Rectal smooth muscle tissue (tissue), 1 donor: ENCODE data around the gene BMP10.
A peak's percentile ranks its signal among the peaks of the same experiment; 100 is the strongest.

Source experiments
- H3K27ac ChIP-seq: one replicate; pipeline ENCODE4 v1.7.0; 2013; ENCODE audit warnings: low read depth, low read length, inconsistent platforms
- H3K27me3 ChIP-seq: one replicate; pipeline ENCODE4 v1.7.0; 2013; ENCODE audit warnings: low read length; ENCODE audit not compliant: control insufficient read depth, insufficient read depth
- H3K36me3 ChIP-seq: one replicate; pipeline ENCODE4 v1.7.0; 2013; ENCODE audit warnings: low read length; ENCODE audit not compliant: control insufficient read depth, insufficient read depth
- H3K4me1 ChIP-seq: one replicate; pipeline ENCODE4 v1.7.0; 2013; ENCODE audit warnings: low read length; ENCODE audit not compliant: control insufficient read depth, insufficient read depth
- H3K4me3 ChIP-seq: one replicate; pipeline ENCODE4 v1.7.0; 2013; ENCODE audit warnings: low read length
- H3K9ac ChIP-seq: one replicate; pipeline ENCODE4 v1.7.0; 2013; ENCODE audit warnings: low read length

Gene BMP10

GRCh38 chr2:68837861-68838341, 33.3 kb downstream of the BMP10 start:
- no peak overlapping the region for H3K4me3 ChIP-seq

DNA sequence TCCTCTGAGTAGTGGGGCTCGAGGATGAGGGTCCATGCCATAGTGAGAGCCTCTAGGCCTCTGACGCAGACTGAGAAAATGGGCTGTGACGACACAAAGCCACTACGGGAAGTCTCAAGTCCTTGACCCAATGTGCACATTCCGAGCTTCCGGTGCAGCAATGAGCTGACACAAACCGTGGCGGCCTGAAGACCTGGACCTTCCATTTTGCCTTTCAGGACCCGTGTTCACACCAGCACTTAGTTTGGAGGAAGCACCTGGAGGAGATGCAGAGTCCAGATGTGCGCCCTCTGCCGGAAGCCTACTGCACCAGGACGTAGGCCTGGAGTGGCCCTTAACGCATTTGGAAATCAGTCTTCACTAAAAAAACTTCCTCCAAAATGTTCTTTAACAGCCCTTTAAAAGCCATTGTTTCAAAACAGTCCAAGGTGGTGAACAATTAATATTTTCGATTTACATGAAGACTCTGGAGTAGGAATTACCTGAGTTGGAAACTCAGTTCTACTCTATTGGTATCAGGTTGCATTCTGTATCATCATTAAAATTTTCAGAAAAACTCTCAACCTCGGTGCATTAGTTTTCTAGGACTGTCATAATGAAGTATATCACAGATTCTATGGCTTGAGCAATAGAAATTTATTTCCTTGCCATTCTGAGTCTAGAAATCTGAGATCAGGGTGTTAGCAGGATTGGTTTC, 33.9 kb downstream of the BMP10 start:
- H3K27me3 ChIP-seq: no peaks in the 10 kb centered on the region
- H3K4me1 ChIP-seq: peaks cover 4% of the 10 kb centered on the region
- H3K9ac ChIP-seq: no peak overlapping the region
- H3K36me3 ChIP-seq: no peaks in the 10 kb centered on the region
- no peak overlapping the region for H3K27ac ChIP-seq
- no peak overlapping the region for H3K4me3 ChIP-seq

More at GRCh38 chr2:68837861-68838341, 33.3 kb downstream of the BMP10 start:
- Histone ChIP-seq H3K27ac (no peak overlapping the region), H3K27me3 (no peaks in the 10 kb centered on the region), H3K36me3 (no peaks in the 10 kb centered on the region), H3K9ac (no peak overlapping the region), H3K4me1 (no peaks in the 10 kb centered on the region)

DNA sequence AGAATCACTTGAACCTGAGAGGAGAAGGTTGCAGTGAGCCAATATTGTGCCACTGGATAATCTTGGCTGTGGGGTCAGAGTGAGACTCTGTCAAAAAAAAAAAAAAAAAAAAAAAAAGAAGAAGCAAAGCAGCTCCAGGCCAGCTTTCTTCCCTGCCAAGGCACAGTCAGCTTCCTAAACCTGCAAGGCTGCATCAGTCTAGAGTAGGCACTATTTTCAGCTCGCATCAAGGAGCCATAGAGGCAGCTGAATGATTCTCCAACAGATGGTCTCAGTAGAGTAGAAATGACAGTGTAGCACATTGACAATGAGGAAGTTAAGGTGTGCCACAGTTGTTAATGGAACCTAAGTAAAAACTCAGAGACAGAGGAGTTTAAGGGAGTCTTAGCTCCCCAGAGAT, 35.6 kb downstream of the BMP10 start:
- no peak overlapping the region for H3K27ac ChIP-seq
- peaks cover 11% of the 10 kb centered on the region for H3K4me1 ChIP-seq
- no peaks in the 10 kb centered on the region for H3K27me3 ChIP-seq
- H3K9ac ChIP-seq: no peak overlapping the region
- no peaks in the 10 kb centered on the region for H3K36me3 ChIP-seq
- H3K4me3 ChIP-seq: no peak overlapping the region

- H3K4me1 ChIP-seq: peaks cover 11% of the 10 kb centered on the region
- no peak overlapping the region for H3K4me3 ChIP-seq
- H3K9ac ChIP-seq: no peak overlapping the region
- H3K27me3 ChIP-seq: no peaks in the 10 kb centered on the region
- no peak overlapping the region for H3K27ac ChIP-seq
- no peaks in the 10 kb centered on the region for H3K36me3 ChIP-seq
Observed at GRCh38 chr2:68834737-68835376, 36.3 kb downstream of the BMP10 start.

GRCh38 chr2:68833162-68833561, 38.0 kb downstream of the BMP10 start:
- Histone ChIP-seq H3K4me3 (no peak overlapping the region), H3K27ac (no peak overlapping the region), H3K27me3 (no peaks in the 10 kb centered on the region), H3K9ac (no peak overlapping the region), H3K36me3 (no peaks in the 10 kb centered on the region), H3K4me1 (peaks cover 25% of the 10 kb centered on the region)

GRCh38 chr2:68832233-68832869, 38.8 kb downstream of the BMP10 start:
- Histone ChIP-seq H3K9ac (no peak overlapping the region), H3K36me3 (no peaks in the 10 kb centered on the region), H3K4me1 (peaks cover 25% of the 10 kb centered on the region), H3K4me3 (no peak overlapping the region), H3K27ac (peak overlapping the region; percentile 71), H3K27me3 (no peaks in the 10 kb centered on the region)

DNA sequence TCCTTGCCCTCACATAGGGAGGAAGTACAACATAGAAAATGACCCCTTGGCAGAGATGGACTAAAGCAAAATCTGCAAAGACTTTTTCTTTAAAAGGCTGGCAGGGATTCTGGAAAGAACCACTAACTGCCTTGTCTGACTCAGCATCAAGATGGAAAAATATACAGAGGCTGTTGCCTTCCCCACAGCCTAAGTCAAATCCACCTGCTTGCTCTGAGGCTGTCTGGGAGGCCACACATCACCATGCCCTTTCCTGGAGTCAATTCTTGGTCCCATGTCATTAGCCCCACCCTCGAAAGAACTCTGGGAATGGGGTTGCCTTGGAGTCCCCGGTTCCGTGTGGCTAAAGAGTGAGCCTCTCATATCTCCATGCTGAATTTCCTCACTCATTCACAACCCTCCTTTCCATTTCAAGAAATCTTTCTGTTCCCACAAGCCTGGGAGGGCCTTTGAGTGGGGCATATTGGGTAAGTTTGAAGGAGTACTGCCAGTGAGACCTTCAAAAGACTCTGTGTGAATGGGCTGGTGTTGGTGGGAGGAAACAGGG, 39.4 kb downstream of the BMP10 start:
- peaks cover 25% of the 10 kb centered on the region for H3K4me1 ChIP-seq
- H3K36me3 ChIP-seq: no peaks in the 10 kb centered on the region
- H3K9ac ChIP-seq: no peak overlapping the region
- H3K27ac ChIP-seq: peak overlapping the region; percentile 71
- no peak overlapping the region for H3K4me3 ChIP-seq
- H3K27me3 ChIP-seq: no peaks in the 10 kb centered on the region

DNA sequence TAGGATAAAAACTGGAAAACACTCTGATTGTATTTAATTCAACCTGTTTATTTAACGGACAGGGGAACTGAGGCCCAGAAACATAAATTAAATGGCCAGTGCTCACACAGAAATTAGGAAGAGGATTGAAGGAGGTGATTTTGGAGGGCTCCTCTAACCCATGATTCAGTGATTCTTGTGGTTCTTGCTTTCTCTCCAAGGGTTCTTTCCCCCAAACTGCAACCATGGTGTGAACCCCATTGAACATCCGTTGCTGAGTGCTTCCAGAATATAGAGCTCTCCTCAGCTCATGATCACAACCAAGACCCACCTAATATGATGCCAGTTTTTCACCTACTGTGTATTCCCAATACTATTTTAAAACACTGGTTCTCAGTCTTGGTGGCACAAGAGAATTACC, 41.4 kb downstream of the BMP10 start:
- Histone ChIP-seq H3K4me1 (peaks cover 25% of the 10 kb centered on the region), H3K9ac (no peak overlapping the region), H3K4me3 (no peak overlapping the region), H3K27ac (peak overlapping the region; percentile 46), H3K27me3 (no peaks in the 10 kb centered on the region), H3K36me3 (no peaks in the 10 kb centered on the region)

DNA sequence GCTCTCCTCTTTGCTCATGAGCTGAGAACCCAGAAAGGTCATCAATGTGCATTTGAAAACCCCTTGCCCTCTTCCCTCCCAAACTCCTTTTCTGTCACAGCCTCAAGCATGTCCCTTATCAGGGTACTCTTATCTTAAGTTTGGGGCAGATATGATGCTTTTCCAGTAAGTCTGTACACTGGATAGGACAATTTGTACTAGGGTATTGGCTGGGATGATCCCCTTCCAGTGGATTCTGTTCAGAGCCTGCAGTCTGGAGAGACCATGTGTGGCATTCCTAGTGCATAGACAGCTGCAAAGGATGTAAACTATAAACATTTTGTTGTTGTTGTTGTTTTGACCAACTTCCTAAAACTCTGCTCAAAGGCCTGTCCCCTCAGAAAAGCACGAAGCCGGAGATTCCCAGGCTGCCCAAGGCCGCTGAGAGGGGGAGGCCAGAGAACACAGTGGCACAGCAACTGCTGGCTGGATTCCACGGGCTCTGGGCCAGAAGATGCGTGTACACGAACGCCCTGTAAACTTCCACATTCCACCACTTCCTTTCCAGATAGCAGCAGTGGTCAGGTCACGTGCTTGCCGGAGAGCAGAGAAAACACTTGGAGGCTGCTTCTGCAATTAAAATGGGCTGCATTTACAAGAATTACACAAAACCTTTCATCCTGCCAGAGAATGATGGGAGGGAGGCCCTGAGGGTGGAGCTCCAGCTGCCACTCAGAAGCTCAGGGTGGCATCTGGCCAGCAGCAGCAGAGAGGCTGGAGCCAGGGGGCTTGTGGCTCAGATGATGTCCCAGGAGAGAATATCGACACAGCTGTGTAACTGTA, 42.1 kb downstream of the BMP10 start:
- Histone ChIP-seq H3K27me3 (no peaks in the 10 kb centered on the region), H3K4me1 (peaks cover 25% of the 10 kb centered on the region), H3K36me3 (no peaks in the 10 kb centered on the region), H3K4me3 (no peak overlapping the region), H3K27ac (peak overlapping the region; percentile 46), H3K9ac (no peak overlapping the region)

GRCh38 chr2:68827666-68828065, 43.5 kb downstream of the BMP10 start:
- Histone ChIP-seq H3K27ac (no peak overlapping the region), H3K27me3 (no peaks in the 10 kb centered on the region), H3K4me1 (peaks cover 24% of the 10 kb centered on the region), H3K9ac (no peak overlapping the region), H3K36me3 (peaks cover 2% of the 10 kb centered on the region), H3K4me3 (no peak overlapping the region)

DNA sequence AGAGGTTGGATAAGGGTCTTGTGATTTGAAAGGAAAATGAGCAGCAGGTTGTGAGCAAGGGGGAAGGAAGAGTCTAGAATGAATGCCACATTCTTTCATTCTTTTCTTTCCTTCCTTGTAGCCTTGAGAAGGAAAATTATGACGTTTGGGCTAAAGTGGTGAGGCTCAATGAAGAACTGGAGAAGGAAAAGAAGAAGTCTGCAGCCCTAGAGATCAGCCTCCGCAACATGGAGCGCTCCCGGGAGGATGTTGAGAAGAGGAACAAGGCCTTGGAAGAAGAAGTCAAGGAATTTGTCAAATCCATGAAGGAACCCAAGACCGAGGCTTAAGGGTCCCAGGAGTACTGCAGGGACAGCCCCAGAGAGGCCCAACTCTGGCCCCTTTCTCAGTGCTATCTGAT, 45.3 kb downstream of the BMP10 start:
- Histone ChIP-seq H3K4me1 (peaks cover 14% of the 10 kb centered on the region), H3K27me3 (no peaks in the 10 kb centered on the region), H3K9ac (no peak overlapping the region), H3K36me3 (peaks cover 2% of the 10 kb centered on the region), H3K27ac (no peak overlapping the region), H3K4me3 (no peak overlapping the region)

- peaks cover 2% of the 10 kb centered on the region for H3K36me3 ChIP-seq
- H3K4me1 ChIP-seq: peaks cover 14% of the 10 kb centered on the region
- no peak overlapping the region for H3K4me3 ChIP-seq
- no peak overlapping the region for H3K27ac ChIP-seq
- no peak overlapping the region for H3K9ac ChIP-seq
- H3K27me3 ChIP-seq: no peaks in the 10 kb centered on the region
Observed at GRCh38 chr2:68824831-68825230, 46.4 kb downstream of the BMP10 start.
